PC-3 (cell line): ENCODE results near the gene SYK.

ENCODE experiments used
- EZH2 ChIP-seq: fragments of 300-600 bp; sonication (generic); IDR thresholded peaks from one replicate; pipeline ENCODE4 v1.6.1; 2017; ENCODE audit warnings: antibody characterized with exemption, mild to moderate bottlenecking, low read length; ENCODE audit not compliant: unreplicated experiment
- TF ChIP-seq, protein P1 (sequence below): fragments of 300-600 bp; sonication (generic); conservative IDR thresholded peaks from 2 replicates; pipeline ENCODE4 v1.5.1; 2017; ENCODE audit warnings: antibody characterized with exemption, low read depth, mild to moderate bottlenecking, low read length

DNA sequence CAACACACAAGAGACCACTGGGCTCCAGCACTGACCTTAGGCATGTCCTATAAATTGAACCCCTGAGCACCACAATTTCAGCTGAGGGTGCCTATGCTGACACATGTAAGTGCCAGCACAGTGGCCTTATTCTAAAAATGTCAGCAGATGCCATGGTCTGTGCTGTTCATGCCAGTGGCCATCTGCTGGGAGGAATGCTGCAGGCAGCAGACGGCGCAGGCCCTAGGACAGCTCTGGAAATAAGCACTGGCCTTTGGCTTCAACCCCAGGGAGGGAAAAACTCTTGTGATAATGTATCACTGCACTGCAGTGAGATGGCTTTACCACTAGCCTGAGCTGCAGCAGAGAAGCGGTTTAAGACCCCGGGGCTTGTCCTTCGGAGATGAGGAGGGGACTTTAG lies 98.5 kb downstream of the SYK start:
- no peak for TF ChIP-seq EZH2
- TF ChIP-seq, protein P1, sequence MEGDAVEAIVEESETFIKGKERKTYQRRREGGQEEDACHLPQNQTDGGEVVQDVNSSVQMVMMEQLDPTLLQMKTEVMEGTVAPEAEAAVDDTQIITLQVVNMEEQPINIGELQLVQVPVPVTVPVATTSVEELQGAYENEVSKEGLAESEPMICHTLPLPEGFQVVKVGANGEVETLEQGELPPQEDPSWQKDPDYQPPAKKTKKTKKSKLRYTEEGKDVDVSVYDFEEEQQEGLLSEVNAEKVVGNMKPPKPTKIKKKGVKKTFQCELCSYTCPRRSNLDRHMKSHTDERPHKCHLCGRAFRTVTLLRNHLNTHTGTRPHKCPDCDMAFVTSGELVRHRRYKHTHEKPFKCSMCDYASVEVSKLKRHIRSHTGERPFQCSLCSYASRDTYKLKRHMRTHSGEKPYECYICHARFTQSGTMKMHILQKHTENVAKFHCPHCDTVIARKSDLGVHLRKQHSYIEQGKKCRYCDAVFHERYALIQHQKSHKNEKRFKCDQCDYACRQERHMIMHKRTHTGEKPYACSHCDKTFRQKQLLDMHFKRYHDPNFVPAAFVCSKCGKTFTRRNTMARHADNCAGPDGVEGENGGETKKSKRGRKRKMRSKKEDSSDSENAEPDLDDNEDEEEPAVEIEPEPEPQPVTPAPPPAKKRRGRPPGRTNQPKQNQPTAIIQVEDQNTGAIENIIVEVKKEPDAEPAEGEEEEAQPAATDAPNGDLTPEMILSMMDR: no peak
